ENCODE results near the gene CKS1B. TPM values are rescaled to one million over a fixed set of nuclear protein-coding genes. Genes with fewer than 3 reads are reported as not detected.

Gene CKS1B
- total and polyA plus RNA-seq, 9 of the 15 experiments (the other 6 are each of a cell fraction or from before 2014, with no cell fraction given) = 215 to 1,103 (median 460) TPM

DNA sequence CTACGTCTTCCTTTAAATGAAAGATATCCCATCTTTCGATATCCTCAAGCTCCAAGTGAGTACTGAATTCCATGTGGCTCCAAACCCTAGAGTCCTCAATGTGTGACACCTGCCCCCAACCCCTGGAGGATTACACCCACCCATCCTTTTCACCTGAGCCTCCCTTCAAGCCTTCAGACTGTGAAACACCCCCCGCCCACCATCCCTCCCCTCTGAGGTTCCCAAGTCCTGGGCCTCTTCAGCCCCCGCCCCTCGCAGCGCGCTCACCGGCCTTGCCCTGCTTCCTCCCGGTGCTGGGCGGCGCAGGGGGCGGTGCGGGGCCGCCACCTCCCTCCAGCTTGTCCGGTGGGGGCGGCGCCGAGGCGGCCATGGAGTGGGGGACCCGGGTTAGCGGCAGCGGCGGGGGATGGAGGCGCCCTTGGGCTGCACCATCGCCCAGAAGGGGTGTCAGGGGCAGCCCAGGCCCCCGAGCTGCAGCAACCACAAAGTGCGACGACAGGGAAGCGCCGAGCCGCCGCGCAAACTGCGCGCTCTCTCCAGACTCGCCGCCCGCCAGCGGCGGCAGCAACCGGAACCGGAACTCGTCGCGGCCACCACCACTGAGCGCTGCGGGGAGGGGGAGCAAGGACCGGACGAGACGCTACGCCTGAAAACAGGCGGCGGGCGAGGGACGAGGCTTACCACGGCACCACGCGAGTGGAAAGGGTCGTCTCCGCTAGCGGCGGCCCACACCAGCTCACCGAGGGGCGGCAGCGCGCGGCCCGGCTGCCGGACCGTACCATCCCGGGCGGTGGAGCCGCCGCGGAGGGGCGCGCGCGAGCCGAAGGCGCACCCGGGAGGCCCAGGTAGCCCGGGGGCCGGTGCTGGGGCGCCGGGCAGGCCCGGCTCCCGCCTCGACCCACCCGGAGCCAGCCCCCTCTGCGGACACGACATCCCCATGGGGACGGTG, 13.0 kb upstream of the CKS1B start, which contains the start of gene PYGO2 (continued):
- TF ChIP-seq PHF21A (IDR thresholded peaks at IDR 0.05; ENCODE audit: borderline replicate concordance, low read depth) (no peak), CBX5 (IDR thresholded peaks at IDR 0.05; ENCODE audit: borderline replicate concordance, low read depth) (no peak), FOXJ2 (tag; IDR thresholded peaks at IDR 0.05) (peak; percentile 72), BMI1 (IDR thresholded peaks at IDR 0.05; ENCODE audit: low read length) (no peak), KLF10 (CRISPR knock-in tag; IDR thresholded peaks at IDR 0.05) (no peak), KDM2B (CRISPR knock-in tag; IDR thresholded peaks at IDR 0.05) (no peak), GTF2F1 (IDR thresholded peaks at IDR 0.05; ENCODE audit: low read depth, low read length) (no peak; the same call in 1 of the 2 replicates), POLR2A (conservative IDR thresholded peaks at IDR 0.05) (peak; percentile 92), SAP30 (IDR thresholded peaks at IDR 0.05; ENCODE audit: borderline replicate concordance, insufficient read depth, low read depth, low read length, poor library complexity, severe bottlenecking) (peak; percentile 47), JUND (IDR thresholded peaks at IDR 0.05; ENCODE audit: borderline replicate concordance, low read depth, low read length) (peak; percentile 87), JUND (tag; IDR thresholded peaks at IDR 0.05; ENCODE audit: borderline replicate concordance, low read depth, low read length) (no peak)
- TF ChIP-seq, protein P1, sequence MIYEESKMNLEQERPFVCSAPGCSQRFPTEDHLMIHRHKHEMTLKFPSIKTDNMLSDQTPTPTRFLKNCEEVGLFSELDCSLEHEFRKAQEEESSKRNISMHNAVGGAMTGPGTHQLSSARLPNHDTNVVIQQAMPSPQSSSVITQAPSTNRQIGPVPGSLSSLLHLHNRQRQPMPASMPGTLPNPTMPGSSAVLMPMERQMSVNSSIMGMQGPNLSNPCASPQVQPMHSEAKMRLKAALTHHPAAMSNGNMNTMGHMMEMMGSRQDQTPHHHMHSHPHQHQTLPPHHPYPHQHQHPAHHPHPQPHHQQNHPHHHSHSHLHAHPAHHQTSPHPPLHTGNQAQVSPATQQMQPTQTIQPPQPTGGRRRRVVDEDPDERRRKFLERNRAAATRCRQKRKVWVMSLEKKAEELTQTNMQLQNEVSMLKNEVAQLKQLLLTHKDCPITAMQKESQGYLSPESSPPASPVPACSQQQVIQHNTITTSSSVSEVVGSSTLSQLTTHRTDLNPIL (CRISPR knock-in tag; IDR thresholded peaks at IDR 0.05) = no peak
- TF ChIP-seq, protein P2, sequence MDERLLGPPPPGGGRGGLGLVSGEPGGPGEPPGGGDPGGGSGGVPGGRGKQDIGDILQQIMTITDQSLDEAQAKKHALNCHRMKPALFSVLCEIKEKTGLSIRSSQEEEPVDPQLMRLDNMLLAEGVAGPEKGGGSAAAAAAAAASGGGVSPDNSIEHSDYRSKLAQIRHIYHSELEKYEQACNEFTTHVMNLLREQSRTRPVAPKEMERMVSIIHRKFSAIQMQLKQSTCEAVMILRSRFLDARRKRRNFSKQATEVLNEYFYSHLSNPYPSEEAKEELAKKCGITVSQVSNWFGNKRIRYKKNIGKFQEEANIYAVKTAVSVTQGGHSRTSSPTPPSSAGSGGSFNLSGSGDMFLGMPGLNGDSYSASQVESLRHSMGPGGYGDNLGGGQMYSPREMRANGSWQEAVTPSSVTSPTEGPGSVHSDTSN (CRISPR knock-in tag; IDR thresholded peaks at IDR 0.05; ENCODE audit: low read depth) = no peak
- TF ChIP-seq, protein P2 (tag; conservative IDR thresholded peaks at IDR 0.05; ENCODE audit: low read depth) = no peak
- TF ChIP-seq, protein P3, sequence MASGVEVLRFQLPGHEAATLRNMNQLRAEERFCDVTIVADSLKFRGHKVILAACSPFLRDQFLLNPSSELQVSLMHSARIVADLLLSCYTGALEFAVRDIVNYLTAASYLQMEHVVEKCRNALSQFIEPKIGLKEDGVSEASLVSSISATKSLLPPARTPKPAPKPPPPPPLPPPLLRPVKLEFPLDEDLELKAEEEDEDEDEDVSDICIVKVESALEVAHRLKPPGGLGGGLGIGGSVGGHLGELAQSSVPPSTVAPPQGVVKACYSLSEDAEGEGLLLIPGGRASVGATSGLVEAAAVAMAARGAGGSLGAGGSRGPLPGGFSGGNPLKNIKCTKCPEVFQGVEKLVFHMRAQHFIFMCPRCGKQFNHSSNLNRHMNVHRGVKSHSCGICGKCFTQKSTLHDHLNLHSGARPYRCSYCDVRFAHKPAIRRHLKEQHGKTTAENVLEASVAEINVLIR (CRISPR knock-in tag; IDR thresholded peaks at IDR 0.05) = no peak
- TF ChIP-seq, protein P4, sequence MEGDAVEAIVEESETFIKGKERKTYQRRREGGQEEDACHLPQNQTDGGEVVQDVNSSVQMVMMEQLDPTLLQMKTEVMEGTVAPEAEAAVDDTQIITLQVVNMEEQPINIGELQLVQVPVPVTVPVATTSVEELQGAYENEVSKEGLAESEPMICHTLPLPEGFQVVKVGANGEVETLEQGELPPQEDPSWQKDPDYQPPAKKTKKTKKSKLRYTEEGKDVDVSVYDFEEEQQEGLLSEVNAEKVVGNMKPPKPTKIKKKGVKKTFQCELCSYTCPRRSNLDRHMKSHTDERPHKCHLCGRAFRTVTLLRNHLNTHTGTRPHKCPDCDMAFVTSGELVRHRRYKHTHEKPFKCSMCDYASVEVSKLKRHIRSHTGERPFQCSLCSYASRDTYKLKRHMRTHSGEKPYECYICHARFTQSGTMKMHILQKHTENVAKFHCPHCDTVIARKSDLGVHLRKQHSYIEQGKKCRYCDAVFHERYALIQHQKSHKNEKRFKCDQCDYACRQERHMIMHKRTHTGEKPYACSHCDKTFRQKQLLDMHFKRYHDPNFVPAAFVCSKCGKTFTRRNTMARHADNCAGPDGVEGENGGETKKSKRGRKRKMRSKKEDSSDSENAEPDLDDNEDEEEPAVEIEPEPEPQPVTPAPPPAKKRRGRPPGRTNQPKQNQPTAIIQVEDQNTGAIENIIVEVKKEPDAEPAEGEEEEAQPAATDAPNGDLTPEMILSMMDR (IDR thresholded peaks at IDR 0.05 in 2 of 3, conservative IDR thresholded peaks at IDR 0.05 in 1 of 3; ENCODE audit: insufficient read depth in 2 of 3, low read depth in 1 of 3, low read length in 3 of 3) = peak; percentile 64 to 86 (median 70)
- TF ChIP-seq, protein P5, sequence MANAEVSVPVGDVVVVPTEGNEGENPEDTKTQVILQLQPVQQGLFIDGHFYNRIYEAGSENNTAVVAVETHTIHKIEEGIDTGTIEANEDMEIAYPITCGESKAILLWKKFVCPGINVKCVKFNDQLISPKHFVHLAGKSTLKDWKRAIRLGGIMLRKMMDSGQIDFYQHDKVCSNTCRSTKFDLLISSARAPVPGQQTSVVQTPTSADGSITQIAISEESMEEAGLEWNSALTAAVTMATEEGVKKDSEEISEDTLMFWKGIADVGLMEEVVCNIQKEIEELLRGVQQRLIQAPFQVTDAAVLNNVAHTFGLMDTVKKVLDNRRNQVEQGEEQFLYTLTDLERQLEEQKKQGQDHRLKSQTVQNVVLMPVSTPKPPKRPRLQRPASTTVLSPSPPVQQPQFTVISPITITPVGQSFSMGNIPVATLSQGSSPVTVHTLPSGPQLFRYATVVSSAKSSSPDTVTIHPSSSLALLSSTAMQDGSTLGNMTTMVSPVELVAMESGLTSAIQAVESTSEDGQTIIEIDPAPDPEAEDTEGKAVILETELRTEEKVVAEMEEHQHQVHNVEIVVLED (CRISPR knock-in tag; IDR thresholded peaks at IDR 0.05) = no peak; the same call in 1 of the 2 replicates
